ENCODE results near the gene TIAM2.

Gene TIAM2

DNA sequence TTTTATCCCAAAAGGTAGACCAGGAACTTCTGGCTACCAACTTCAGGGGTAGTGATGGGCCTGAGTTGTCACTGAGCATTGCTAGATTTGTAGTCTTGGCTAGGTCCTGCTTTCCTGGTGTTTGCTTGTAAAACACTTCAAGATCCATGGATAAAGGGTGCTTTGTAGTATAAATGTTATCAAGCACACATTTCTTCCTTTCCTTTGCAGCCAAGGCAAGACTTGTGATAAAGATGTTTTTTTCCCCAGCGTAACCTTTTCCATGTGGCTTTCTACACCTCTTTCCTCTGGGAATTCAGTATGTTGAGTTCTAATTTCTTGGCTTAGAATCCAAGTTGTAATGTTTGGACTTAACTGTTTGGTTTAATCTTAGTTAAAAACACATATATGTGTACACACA is 145.9 kb downstream of the TIAM2 start:
- no peak for DNase-seq

DNA sequence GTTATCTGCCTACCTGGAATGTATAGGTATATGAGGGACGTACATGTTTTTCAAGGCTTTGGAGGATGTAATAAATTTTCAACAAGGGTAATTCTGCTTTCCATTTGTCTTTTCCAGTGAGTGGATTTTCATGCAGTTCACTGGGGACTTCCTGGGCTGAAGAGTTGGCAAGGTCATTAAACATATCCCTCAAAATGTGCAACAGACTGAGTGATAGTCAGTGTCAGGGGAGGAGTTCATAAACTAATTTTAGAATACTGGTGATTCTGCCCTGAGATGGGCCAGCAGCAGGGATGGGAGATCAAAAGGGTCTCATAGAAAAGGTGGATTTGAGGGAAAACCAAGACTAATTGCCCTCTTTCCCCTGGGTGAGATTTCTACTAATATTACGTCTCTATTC is 146.4 kb downstream of the TIAM2 start:
- DNase-seq: no peak

DNA sequence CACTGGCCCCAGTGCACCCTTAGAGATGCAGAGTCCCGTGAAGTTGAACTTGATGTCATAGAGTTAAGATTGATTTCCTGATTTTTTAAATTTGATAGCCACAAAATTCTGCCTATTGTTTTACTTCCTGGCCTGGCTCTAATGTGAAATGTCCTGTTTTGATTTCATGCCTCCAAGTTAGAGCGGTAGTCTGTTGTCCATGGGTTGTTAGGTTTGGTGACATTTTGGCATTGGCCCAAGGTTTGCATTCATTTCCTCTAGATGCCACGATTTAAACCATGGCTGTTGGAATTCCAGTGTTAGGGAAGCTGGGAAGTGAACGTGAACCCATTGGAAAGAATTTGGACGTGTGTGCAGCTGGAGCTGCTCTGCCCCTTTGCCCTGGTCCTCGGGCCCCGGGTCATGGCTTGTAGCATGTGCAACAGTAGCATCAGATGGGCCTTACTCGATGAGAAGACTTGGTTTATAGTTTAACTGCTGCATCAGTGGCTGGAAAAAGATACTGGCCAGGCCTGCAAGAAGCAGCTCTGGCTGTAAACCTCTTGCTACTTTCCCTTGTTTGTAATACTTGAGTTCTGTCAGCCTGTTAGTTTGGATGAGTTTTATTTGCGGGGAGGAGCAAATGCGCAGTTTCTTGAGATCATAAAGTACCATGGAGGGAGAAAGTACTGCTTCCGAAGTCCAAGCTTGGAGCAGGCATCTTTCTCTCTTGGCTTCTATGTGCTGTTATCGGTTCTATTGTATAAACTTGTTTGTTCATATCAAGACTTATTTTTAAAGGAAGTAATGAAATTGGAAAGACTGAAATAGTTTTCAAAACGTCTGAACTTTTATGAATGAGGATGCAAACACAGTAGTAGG is 147.3 kb downstream of the TIAM2 start:
- DNase-seq: no peak

DNA sequence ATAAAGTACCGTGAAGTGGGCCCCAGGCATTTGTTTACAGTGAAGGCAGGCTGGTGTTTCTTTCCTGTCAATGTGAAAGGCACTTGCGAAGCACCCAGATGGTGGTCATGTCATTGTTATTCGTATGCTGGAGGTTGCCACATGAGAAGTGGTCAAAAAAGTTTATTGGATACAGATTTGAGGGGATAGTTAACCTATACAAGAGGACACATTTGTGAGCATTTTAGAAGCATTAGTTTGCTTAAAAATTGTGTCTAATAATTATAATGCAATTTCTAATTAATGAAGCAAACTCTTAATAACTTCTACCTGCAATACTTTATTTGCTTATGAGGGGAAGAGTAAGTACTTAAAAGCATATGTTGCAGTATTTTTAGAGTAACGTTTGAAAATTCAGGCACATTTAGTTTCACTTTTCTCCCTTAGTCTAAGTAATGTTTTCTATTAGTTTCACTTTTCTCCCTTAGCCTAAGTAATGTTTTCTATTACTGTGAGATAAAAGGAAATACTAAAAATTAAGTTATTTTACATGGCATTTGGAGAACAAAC is 148.0 kb downstream of the TIAM2 start:
- no peak for DNase-seq

DNA sequence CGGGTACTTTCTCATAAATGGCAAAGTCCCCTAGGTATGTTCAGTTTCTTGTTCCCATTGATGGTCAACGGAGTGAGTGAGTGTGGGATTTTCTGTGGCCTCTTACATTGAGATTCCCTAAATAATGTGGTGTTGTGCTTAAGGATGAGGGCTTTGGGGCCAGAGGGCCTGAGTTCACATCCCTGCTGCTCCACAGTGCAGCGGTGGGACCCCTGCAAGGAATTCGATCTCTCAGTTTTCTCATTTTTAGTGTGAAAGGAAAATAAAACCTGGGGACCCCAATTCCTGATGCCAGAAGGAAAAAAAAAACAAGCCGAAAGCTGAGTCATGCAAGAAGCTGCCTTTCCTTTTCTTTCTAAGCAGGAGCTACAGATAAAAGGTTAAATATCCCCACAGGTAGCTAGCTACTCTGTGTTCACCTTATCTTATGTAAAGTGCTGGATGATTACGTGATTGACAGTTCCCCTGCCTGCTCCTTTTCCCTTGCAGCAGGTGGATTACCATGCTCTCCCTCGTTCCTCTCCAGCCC is 148.5 kb downstream of the TIAM2 start:
- DNase-seq: no peak

DNA sequence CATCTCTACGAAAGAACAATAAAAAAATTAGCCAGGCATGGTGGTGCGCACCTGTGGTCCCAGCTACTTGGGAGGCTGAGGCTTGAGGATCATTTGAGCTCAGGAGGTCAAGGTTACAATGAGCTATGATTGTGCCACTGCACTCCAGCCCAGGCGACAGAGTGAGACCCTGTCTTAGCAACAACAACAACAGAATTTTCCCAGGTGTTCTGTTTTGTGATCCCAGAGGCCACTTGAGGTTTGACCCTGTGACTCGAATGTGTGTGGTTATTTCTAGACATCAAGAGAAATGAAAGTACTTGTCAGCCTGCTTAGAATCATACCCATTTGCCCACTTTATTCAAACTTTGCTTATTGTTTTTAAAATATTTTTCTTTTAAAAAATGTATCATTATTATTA is 151.1 kb downstream of the TIAM2 start:
- DNase-seq: no peak

DNA sequence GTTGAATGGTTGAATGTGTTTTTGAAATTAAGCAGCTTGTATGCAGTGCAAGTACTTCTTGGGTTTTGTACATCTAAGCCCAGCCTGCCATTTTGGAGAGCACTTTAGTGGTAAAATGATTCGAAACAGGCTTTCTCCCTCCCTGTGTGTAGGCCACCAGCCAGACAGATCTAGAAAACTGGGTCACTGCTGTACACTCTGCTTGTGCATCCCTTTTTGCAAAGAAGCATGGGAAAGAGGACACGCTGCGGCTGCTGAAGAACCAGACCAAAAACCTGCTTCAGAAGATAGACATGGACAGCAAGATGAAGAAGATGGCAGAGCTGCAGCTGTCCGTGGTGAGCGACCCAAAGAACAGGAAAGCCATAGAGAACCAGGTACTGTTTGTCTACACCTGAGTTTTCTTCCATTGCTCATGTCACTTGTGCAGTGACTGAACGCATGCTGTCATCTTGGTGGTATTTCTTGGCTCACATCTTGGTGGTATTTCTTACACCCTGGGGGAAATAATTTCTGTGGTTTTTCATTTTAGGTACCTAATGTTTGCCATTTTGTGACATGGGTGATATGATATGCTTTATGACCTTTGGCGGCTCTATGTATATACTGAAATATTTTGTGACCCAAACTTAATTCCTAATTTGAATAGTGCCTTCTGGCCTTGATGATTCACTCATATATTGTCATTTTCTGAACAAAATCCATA is 153.0 kb downstream of the TIAM2 start:
- DNase-seq: no peak

DNA sequence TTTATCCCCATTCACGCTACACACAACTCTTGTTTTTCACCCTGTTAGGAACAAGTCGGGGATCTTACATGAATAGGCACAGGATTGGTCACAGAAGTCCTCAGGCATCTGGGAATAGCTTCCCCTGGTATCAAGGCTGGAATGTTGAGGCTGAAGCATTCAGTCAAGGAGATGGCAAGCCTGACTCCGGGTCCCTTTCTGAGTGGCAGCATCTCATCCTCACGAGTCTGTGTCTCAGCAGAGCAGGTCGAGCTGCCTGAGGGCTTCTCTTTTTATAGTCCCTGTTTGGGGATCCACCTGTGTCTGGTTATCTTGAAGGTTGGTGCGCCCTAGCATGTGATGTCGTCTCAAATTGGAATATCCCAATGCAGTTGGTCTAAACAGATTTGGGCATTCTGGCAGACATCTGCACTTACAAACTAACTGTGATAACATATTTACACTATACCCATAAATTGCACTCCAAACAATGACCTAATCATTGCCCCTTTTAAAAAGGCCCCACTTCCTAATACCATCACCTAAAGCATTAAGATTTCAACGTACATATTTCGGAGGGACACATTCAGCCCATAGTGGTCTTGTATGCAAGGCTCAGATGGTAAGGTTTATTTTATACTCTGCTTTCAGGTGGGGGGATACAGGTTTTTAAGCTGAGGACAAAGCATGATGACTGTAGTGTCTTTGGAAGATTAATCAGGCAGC is 156.0 kb downstream of the TIAM2 start:
- DNase-seq: no peak

DNA sequence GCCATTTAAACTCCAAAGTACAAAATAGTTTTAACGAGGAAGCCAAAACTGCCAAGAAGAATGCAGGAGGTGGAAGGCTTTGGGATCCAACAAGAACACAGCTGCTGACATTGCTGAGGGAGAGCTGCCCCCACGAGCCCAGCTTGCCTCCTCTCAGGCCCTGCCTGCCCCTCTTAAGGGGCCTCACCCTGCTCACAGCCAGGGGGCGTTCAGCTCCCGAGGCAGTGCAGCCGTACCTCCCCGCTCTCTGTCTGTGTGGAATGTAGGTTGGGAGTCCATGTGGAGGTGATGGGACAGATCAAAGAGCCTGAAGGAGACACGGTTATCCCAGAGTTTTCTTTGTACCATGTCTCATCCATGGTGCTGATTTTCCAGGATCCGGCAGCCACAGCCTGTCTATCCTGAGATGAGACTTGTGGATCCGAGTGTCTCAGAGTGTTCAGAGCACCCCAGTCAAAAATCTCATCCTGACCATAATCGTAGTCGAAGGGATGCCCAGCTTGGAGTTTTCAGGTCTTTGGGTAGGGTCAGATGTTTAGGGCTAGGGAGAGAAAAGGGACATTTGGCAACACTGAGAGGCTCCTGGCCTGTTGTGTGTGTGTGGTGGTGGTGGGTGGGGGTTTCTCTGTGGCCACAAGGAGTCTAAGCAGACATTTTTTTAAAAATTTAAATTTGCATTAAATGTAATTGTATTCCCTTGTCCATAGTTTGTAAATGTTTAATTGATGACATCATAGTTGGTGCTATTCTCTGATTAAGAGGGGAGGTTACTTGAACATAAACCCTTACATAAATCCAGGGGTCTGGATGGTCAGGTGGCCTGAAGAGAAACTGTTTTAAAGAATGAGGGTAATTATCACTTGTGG is 157.3 kb downstream of the TIAM2 start:
- DNase-seq: no peak

DNA sequence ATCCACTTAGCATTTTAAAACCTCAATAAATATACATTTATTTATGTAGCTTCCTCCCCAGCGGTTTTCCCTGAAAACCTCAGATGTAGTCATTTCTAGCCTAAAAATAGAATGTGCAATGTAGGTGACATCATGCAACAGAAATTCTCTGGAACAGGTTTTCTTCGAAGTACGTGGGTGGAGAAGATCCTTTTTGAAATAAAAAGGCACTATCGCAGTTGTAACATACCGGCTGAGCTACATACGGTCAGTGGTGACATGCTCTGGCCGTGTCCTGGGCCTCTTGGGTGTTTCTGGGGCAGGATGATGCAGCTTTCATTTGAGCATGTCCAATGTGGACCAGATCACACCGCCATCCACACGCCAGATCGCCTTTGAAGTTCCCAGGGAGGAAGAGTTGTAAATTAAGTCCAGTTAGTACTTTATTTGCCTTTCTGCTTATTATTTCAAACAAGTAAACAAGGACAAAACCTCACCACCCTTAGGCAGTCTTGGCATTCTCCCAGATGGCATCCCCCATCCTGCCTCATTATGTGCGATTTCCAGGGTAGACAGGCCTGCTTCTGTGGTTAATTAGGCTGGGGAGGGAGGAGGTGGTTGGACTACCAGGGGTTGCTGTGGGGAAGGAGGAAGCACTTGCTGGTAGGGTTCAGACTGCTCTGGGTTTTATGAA is 159.2 kb downstream of the TIAM2 start:
- DNase-seq: peak; percentile 29

DNA sequence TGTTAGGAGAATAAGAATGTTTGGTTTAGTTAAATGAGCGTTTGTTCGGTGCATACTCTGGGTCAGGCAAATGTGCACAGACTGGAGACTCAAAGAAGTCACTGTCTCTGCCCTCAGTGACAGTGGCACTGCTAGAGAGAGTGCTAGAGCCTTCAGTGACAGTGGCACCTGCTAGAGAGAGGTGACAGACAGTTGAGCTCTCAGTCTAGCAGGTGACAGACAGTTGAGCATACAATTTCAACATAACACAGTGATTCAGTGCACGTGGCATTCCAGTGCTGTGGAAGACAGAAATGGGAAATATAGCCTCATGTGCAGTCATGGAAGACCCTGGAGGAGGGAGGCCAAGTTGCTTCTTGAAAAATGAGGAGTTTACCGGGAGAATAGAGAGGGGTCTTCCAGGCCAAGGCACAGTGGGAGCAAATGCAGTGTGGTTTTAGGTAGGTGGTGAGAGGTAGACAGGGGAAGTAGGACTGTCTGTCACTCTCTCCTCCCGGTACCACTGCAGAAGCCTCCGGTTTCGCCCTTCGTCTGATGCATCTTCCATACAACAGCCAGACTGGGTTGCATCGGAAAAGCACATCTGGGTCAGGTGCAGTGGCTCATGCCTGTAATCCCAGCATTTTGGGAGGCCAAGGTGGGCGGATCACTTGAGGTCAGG is 160.8 kb downstream of the TIAM2 start:
- DNase-seq: peak; percentile 30

DNA sequence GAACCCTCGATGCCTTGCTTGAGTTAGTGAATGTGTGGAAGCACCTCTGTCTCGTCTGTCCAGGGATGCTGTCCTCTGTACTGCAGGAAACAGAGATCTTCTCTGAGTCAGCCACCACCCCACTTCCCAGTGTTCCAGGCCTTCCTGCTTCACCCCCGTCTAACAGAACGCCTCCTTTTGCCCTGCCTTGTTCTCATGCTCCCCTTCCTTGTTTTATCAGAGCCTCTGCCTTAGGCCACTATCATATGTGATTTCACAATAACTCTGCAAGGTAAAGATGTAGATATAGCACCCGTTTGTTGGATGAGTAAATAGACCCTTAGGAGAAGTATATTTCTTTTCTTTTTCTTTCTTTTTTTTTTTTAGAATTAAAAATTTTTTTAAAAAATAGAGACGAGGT is 162.0 kb downstream of the TIAM2 start:
- no peak for DNase-seq

DNA sequence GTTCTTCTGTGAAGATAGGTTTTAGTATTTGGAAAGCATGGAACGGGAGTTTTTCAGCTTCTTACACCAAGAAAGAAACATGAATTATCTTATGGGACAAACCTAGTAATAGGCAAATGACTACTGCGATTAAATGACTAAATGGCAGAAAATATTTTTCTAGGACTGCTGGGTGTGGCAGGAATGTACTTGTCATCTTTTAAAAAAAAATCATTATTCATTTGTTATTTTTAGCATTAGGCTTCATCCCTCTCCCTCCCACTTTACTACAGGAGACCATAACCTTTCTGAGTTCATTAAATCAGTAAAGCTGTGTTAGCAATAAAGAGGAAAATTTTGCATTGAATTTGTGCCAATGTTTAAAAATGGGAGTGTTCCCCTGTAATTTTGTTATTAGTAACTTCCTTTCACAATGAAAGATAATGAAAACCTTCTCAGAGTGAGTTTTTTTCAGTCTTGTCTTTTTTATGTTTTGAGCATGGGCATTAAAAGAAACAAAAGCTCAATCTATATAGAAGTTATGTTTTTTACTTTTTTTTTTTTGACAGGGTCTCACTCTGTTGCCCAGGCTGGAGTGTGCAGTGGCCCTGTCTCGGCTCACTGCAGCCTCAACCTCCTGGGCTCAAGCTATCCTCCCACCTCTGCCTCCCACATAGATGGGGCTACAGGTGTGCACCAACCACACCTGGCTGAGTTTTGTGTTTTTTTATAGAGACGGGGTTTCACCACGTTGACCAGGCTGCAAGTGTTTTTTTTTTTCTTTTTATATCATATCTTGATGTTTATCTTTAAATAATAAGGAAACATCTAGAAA is 163.1 kb downstream of the TIAM2 start:
- no peak for DNase-seq

DNA sequence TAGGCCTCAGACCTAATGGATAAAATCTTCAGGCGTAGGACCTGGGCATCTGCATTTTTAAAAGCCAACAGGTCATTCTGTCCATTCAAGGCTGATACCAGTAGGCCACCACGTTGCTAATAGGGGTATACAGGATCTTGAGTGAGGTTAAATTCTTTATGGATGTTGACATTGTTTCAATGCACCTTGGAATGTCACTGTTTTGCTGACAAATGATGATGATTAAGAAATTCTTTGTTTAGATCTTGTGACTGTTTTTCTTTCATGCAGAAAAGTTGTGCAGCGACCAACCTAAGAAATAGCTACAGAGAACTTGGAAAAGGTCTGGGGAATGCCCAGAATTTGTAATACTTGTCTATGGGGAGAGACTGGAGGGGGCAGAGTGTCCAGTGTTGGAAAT is 167.6 kb downstream of the TIAM2 start:
- no peak for DNase-seq

DNA sequence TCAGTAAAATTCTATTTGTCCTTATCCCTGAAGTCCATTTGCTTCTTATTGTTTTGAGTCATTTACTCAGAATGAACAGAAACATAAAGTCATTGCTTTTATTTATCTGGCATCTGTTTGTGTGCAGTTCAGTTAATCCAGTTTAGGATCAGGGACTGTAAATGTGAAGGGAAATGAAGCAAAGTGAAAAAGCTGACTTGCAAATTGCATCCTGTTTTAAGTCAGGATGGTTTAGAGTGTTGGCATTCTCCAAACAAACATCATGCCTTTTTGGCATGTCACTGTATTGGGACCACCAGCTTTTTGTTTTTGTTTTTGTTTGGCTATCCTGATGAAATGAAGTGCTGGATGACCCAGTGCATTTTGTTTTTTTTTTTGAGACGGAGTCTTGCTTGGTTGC is 168.5 kb downstream of the TIAM2 start:
- no peak for DNase-seq

DNA sequence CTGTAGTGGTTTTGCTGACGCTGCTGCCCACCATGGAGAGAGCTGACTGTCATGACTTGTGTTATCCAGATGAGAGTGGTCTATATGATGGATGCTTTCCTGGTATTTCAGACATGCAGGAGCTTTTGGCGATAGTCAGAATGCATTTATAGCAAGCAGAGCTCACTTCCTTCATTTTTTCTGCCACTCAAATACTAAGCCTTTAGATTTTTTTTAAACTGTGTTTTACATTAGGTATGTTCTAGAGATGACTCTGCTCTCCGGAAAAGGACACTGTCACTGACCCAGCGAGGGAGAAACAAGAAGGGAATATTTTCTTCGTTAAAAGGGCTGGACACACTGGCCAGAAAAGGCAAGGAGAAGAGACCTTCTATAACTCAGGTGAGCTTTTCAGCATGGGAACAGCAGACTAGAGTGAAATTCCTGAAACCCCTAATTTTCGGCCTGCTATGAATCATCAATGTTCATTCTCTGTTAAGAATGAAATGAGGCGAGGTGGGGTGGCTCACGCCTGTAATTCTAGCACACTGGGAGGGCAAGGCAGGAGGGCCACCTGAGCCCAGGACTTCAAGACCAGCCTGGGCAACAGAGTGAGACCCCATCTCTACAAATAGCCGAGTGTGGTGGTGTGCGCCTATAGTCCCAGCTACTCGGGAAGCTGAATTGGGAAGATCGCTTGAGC is 170.1 kb downstream of the TIAM2 start:
- DNase-seq: no peak

DNA sequence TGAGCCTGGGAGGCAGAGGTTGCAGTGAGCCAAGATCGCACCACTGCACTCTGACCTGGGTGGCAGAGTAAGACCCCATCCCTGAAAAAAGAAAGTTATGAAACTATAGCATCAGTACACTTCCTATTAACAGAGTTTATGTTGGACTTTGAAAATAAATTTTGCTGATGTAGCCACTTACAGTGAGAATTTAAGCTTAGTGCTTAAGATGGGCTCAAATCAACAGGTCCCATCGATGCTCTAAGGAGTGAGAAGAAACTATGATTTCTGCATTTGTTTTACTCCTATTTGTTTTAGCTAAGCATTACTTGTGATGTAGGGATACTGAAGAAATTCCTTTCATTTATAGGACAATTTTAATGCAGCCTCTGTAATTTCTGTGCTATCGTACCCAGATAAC is 175.4 kb downstream of the TIAM2 start:
- DNase-seq: no peak

DNA sequence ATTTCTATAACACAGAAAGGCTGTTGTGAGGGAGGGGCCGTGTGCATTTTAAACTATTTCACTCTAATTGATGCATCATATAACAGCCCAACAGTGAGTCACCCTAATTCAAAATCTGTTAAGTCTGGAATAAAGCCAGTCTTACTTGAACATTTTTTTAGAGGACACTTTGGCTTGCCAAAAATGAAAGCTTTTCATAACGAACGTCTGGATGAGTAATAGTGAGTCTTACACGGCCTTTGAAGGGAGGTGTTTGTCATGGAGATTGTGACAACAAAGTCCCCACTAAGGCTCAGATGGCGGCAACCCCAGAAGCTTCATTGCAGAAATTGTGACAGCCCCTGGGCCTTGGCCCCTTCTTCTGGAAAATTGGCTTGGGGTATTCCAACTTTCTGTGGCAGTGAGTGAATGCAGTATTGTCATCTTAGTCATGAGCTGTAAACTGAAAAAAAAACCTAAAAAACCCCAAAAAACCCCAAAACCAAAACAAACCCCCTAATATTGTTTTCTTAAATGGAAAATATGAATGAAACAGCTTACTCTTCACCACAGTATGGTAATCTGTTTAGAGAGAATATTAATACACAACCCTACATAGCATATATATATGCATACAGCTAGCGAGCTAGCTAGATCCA is 176.1 kb downstream of the TIAM2 start:
- DNase-seq: peak; percentile 89

Measured in activated naive CD4-positive, alpha-beta T cell treated with Interleukin-2 at 50 U/mL for 16 hours (primary cell).